RCC 7860 (cell line): ENCODE measurements around the gene CHAF1B.

Source experiments
- DNase-seq: peaks from one replicate; pipeline ENCODE4 v3.0.0-alpha.2; 2015; ENCODE audit warnings: low spot score
- FAIRE-seq: peaks from 2 replicates; lab custom pipeline; 2012; peaks lifted over from hg19 to GRCh38; lab: Jason Lieb, UNC

CHAF1B gene

DNA sequence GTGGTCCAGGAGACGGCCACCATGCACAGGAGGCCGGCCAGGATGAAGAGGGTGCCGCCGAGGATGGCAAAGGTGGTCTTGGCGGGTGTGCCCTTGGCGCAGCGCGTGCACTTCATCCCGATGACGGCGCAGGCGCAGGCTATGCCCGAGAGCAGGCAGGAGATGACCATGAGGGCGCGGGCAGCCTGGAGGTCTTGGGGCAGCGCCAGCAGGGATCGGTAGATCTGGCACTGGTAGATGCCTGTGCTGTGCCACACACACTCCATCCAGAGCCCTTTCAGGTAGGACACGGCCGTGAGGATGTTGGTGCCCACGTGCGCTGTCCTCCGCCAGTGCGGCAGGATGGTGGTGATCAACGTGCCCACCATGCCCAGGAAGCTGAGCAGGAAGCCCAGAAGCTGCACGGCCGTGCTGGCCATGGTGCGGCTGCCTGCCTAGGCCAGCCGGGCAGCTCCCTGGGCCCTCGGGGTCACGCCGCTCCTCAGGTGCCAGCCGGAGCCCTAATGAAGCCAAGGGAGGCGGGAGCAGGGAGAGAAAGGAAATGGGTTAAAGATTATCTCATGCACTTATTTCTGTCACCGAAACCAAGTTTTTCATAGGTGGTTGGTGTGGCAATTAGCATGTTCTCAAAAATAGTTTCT is 76.2 kb downstream of the CHAF1B start:
- DNase-seq: no peak
- no peak for FAIRE-seq

DNA sequence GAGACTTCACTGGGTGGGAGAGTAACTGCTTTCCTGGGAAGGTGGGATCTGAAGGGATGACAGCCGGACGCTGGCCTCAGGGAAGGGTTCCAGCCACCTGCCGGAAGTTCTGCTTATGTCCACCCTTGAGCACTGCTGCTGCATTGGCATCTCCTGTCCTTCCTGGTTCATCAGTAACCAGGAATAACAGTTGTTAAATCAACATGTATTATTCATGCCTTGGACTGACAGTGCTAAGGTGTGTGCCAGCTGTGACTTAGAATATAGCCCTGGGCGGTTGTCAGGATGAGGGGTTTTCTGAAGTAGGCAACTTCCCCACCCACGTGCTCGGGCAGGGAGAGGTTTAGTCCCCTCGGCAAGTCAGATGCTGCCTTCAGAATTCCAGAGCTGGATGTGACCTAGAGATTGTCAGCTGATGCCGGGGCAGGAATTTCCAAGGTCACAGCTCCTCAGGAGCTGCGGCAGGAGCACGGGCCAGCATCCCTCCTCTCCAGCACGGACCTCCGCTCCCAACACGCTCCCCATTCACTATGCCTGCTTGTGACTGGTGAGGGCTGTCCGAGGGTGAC is 76.8 kb downstream of the CHAF1B start:
- FAIRE-seq (no peak), DNase-seq (no peak)

DNA sequence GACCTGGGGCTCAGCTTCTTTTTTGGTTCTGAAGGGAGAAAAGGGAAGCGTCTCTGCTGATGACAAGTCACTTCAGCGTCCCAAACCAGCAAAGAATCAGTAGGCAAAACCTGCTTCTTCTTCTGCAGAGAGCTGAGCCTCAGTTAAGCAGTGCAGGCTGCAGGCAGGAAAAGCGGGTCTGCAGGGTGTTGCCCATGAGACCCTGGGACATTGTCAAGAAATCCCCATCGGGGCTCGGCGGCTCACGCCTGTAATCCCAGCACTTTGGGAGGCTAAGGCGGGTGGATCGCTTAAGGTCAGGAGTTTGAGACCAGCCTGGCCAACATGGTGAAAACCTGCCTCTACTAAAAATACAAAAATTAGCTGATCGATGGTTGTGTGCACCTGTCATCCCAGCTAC is 78.0 kb downstream of the CHAF1B start:
- no peak for DNase-seq
- no peak for FAIRE-seq

DNA sequence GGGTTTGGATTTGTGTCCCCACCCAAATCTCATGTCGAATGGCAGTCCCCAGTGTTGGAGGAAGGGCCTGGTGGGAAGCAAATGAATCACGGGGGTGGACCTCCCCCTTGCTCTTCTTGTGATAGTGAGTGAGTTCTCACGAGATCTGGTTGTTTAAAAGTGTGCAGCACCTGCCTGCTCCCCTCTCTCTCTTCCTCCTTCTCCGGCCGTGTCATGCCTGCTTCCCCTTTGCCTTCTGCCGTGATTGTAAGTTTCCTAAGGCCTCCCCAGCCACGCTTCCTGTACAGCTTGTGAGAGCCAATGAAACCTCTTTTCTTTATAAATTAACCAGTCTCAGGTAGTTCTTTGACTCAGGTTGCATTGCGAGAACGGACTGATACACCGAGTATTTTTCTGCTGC is 78.8 kb downstream of the CHAF1B start:
- DNase-seq (no peak), FAIRE-seq (no peak)

DNA sequence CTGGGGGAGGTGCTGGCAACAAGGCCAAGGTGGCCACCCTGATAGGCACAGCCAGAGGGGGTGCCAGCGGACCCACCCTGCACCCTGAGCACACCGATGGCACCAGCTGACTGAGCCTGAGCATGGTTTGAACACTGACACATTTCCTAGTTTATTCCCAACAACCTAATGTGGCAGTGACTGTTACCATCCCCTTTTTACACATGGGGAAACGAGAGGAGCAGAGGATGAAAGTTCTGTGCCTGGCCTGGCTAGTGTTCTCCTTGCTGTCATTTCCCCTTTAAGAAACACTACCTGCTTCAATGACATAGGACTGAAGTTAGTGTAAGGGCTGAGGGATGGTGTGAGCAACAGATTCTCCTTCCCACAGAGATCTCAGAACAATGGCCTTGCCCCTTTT is 79.4 kb downstream of the CHAF1B start:
- FAIRE-seq (no peak), DNase-seq (no peak)

DNA sequence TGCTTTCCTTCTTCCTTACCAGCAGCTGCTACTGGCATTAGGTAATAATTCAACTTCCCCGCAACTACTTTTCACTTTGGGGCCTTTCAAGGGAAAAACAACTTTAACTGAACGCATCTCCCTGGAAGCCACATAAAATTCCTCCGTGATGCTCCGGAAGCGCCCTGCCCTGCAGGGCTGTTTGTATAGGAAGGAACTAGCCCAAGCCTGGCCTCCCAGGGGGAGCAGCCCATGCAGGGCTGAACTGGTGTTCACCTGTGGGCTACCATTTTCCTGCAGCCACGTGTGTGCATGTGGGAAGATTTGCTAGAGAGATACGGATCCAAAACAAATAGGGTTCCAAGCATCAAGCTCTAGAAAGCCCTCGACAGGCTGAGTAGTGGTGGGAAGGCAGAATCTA is 80.3 kb downstream of the CHAF1B start:
- FAIRE-seq: no peak

DNA sequence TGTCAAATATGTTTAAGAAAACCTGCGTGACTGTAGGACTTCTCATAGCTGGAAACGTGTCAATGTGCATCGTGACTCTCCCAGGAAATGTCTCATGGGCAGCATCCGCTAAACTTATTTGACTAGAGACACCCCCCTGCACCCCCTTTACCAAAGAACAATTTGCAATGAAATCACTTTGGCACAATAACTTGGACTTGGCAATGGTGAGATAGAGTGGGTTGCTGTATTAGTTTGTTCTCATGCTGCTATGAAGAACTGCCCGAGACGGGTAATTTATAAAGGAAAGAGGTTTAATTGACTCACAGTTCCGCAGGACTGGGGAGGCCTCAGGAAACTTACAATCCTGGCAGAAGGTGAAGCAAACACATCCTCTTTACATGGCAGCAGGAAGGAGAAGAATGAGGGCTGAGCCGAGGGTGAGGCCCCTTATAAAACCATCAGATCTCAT is 80.9 kb downstream of the CHAF1B start:
- DNase-seq (no peak), FAIRE-seq (no peak)

More for the DNA sequence above, 80.3 kb downstream of the CHAF1B start:
- no peak for DNase-seq
